Vagina (tissue), 2 donors: ENCODE measurements around the gene SAFB2. TPM values are rescaled to one million over a fixed set of nuclear protein-coding genes. Genes with fewer than 3 reads are reported as not detected.

Source experiments
- DNase-seq, 2 donors: peaks; one replicate each; pipeline ENCODE4 v3.0.0-alpha.2; 2017; ENCODE audit errors: extremely low spot score in 2 of 2
- H3K27ac ChIP-seq: fragments of 200-600 bp; sonication (generic); one replicate; pipeline ENCODE4 v1.5.1; 2019
- H3K27me3 ChIP-seq: fragments of 200-600 bp; sonication (generic); one replicate; pipeline ENCODE4 v1.5.1; 2019
- H3K36me3 ChIP-seq, 2 donors: fragments of 200-600 bp; sonication (generic); one replicate each; pipeline ENCODE4 v1.5.1; 2017 to 2019
- H3K4me1 ChIP-seq: fragments of 200-600 bp; sonication (generic); one replicate; pipeline ENCODE4 v1.5.1; 2019
- H3K4me3 ChIP-seq, 2 donors: fragments of 200-600 bp; sonication (generic); 1 replicate in 1 of 2; 2 replicates in 1 of 2; pipeline ENCODE4 v1.5.1; 2016 to 2019
- H3K9me3 ChIP-seq: fragments of 200-600 bp; sonication (generic); one replicate; pipeline ENCODE4 v1.5.1; 2019
- CTCF ChIP-seq, 3 experiments: fragments of 450-650 bp in 2 of 3; fragments of 200-600 bp in 1 of 3; sonication (generic) in 1 of 3; IDR thresholded peaks; one replicate each; pipeline ENCODE4 v1.5.1; 2017 to 2019; ENCODE audit warnings: antibody characterized with exemption in 3 of 3, mild to moderate bottlenecking in 2 of 3, moderate library complexity in 2 of 3
- POLR2A ChIP-seq, 2 donors: fragments of 450-650 bp; IDR thresholded peaks; one replicate each; pipeline ENCODE4 v1.6.1; 2017; ENCODE audit warnings: antibody characterized with exemption in 2 of 2, mild to moderate bottlenecking in 2 of 2, moderate library complexity in 2 of 2
- POLR2AphosphoS5 ChIP-seq, 2 donors: sonication (generic); formaldehyde crosslinking; IDR thresholded peaks; one replicate each; pipeline ENCODE4 v1.9.0; 2017; ENCODE audit warnings: antibody characterized with exemption in 2 of 2, mild to moderate bottlenecking in 2 of 2, low read depth in 1 of 2; ENCODE audit not compliant: insufficient read depth in 1 of 2
- intact Hi-C: fragments of 100-400 bp; cut with DNase I; formaldehyde crosslinking; loops from one replicate; pipeline ENCODE4 v1.15.1; 2023
- total RNA-seq: library from RNA; depleted of rRNA; stranded (reverse); fragments of >200 nt; gene quantifications from one replicate; pipeline ENCODE4 v1.2.3, GENCODE V29; 2016

The SAFB2 gene
- total RNA-seq, 1 donor from 2014 or later = 85.4 TPM

DNA sequence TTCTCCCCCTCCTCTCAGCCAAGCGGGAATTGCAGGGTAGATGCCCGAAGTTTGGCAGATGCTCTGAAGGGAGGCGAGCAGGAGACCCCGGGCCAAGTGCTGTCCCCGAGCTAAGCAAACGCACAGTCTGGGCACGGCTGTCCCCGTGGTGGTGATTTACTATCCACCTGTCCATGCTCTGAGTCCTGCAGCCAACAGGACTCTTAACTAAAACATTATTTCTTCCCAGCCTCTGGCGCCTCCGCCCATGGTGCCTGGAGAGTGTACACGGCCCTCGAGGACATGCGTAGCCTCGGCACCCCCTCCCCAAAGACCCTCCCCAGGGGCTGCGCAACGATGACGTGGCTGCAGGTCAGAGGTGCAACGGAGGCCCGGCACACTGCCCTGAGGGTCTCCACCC lies 62.4 kb downstream of the SAFB2 start:
- no peak for DNase-seq
- peaks cover 7% of the 10 kb centered on the region for H3K4me1 ChIP-seq
- H3K9me3 ChIP-seq = no peaks in the 10 kb centered on the region
- no peak overlapping the region for H3K27ac ChIP-seq
- H3K4me3 ChIP-seq = no peak overlapping the region
- intact Hi-C loops = no loop called here
- no peaks in the 10 kb centered on the region for H3K27me3 ChIP-seq
- TF ChIP-seq POLR2AphosphoS5 (IDR thresholded peaks at IDR 0.05; ENCODE audit: insufficient read depth in 1 of 2, low read depth in 1 of 2) (no peak), POLR2A (IDR thresholded peaks at IDR 0.05) (no peak), CTCF (IDR thresholded peaks at IDR 0.05) (no peak)
- H3K36me3 ChIP-seq = no peaks in the 10 kb centered on the region

DNA sequence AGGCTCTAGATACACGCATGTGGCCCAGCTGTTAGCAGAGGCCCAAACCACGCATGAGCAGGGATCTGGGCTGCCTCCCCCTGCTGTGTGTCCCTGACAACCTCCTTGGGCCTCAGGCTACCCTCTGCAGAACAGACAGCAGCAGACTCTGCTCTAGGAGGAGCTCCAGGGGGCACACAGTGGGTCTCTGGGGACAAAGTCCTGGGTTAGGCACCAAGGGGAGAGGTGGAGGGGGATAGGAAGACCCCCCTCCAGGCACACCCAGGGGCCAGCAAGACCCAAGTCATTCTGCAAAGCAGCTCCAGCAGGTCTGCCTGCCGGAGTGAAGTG lies 62.8 kb downstream of the SAFB2 start:
- H3K36me3 ChIP-seq = no peaks in the 10 kb centered on the region
- no peaks in the 10 kb centered on the region for H3K9me3 ChIP-seq
- no peak for TF ChIP-seq CTCF (IDR thresholded peaks at IDR 0.05)
- TF ChIP-seq POLR2AphosphoS5 (IDR thresholded peaks at IDR 0.05; ENCODE audit: insufficient read depth in 1 of 2, low read depth in 1 of 2) = no peak
- TF ChIP-seq POLR2A (IDR thresholded peaks at IDR 0.05) = no peak
- H3K27ac ChIP-seq = no peak overlapping the region
- H3K4me1 ChIP-seq = peaks cover 7% of the 10 kb centered on the region
- intact Hi-C loops = no loop called here
- no peak overlapping the region for H3K4me3 ChIP-seq
- DNase-seq = no peak
- H3K27me3 ChIP-seq = no peaks in the 10 kb centered on the region

- Histone ChIP-seq H3K27me3 (no peaks in the 10 kb centered on the region), H3K27ac (peak overlapping the region; percentile 27), H3K4me3 (no peak overlapping the region), H3K9me3 (no peaks in the 10 kb centered on the region), H3K4me1 (no peaks in the 10 kb centered on the region), H3K36me3 (no peaks in the 10 kb centered on the region)
- DNase-seq = no peak
- TF ChIP-seq POLR2AphosphoS5 (IDR thresholded peaks at IDR 0.05; ENCODE audit: insufficient read depth in 1 of 2, low read depth in 1 of 2) = no peak
- no peak for TF ChIP-seq CTCF (IDR thresholded peaks at IDR 0.05)
- no peak for TF ChIP-seq POLR2A (IDR thresholded peaks at IDR 0.05)
- intact Hi-C loops = no loop called here
Observed at GRCh38 chr19:5558101-5558621, 64.4 kb downstream of the SAFB2 start.

DNA sequence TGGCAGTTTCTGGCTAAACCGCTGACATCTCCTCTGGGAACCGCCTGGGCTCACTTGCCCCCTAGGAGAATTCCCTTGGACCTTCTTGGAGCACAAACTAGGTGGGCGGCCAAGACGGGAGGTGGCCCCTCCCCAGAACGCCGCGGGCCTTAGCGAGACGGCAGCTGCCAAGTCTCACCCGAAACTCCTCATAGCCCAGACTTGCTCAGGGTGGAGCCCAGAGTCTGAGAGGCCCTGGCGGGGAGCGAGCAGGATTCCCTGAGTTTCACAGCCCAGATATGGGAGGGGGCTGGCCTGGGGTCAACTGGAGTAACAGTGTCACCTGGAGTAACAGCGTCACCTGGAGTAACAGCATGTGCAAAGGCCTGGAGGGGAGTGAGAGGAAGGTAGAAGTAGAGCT lies 64.9 kb downstream of the SAFB2 start:
- H3K4me1 ChIP-seq = no peaks in the 10 kb centered on the region
- intact Hi-C loops = no loop called here
- H3K27me3 ChIP-seq = no peaks in the 10 kb centered on the region
- H3K4me3 ChIP-seq = peak overlapping the region in 1 of 2 donors; percentile 10
- TF ChIP-seq POLR2A (IDR thresholded peaks at IDR 0.05) = no peak
- no peak for TF ChIP-seq POLR2AphosphoS5 (IDR thresholded peaks at IDR 0.05; ENCODE audit: insufficient read depth in 1 of 2, low read depth in 1 of 2)
- no peaks in the 10 kb centered on the region for H3K9me3 ChIP-seq
- peak overlapping the region; percentile 27 for H3K27ac ChIP-seq
- DNase-seq = no peak
- H3K36me3 ChIP-seq = no peaks in the 10 kb centered on the region

GRCh38 chr19:5554828-5555227 lies 67.7 kb downstream of the SAFB2 start:
- Histone ChIP-seq H3K4me3 (no peak overlapping the region), H3K27me3 (no peaks in the 10 kb centered on the region), H3K27ac (no peak overlapping the region), H3K9me3 (no peaks in the 10 kb centered on the region), H3K36me3 (no peaks in the 10 kb centered on the region), H3K4me1 (no peaks in the 10 kb centered on the region)
- intact Hi-C loops = no loop called here
- TF ChIP-seq POLR2AphosphoS5 (IDR thresholded peaks at IDR 0.05; ENCODE audit: insufficient read depth in 1 of 2, low read depth in 1 of 2) (no peak), CTCF (IDR thresholded peaks at IDR 0.05) (no peak), POLR2A (IDR thresholded peaks at IDR 0.05) (no peak)
- DNase-seq = no peak
